PC-3 (cell line): ENCODE data around the gene SCN8A.

Experiments
- EZH2 ChIP-seq: fragments of 300-600 bp; sonication (generic); IDR thresholded peaks from one replicate; pipeline ENCODE4 v1.6.1; 2017; ENCODE audit warnings: antibody characterized with exemption, mild to moderate bottlenecking, low read length; ENCODE audit not compliant: unreplicated experiment
- TF ChIP-seq, protein P1 (sequence below): fragments of 300-600 bp; sonication (generic); conservative IDR thresholded peaks from 2 replicates; pipeline ENCODE4 v1.5.1; 2017; ENCODE audit warnings: antibody characterized with exemption, low read depth, mild to moderate bottlenecking, low read length

DNA sequence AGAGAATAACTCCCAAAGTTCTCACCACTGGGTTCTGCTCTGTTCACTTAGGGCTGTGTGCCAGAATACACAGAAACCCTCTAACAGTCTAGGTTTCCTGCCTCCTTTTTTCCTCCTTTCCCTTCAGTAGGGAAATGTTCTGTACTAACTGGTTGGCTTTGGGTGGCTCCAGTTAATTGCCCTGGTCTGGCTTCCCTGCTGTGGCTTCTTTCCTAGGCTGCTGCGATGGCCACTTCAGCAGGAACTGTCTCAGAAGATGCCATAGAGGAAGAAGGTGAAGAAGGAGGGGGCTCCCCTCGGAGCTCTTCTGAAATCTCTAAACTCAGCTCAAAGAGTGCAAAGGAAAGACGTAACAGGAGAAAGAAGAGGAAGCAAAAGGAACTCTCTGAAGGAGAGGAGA is 115.2 kb downstream of the SCN8A start:
- TF ChIP-seq, protein P1, sequence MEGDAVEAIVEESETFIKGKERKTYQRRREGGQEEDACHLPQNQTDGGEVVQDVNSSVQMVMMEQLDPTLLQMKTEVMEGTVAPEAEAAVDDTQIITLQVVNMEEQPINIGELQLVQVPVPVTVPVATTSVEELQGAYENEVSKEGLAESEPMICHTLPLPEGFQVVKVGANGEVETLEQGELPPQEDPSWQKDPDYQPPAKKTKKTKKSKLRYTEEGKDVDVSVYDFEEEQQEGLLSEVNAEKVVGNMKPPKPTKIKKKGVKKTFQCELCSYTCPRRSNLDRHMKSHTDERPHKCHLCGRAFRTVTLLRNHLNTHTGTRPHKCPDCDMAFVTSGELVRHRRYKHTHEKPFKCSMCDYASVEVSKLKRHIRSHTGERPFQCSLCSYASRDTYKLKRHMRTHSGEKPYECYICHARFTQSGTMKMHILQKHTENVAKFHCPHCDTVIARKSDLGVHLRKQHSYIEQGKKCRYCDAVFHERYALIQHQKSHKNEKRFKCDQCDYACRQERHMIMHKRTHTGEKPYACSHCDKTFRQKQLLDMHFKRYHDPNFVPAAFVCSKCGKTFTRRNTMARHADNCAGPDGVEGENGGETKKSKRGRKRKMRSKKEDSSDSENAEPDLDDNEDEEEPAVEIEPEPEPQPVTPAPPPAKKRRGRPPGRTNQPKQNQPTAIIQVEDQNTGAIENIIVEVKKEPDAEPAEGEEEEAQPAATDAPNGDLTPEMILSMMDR: no peak
- no peak for TF ChIP-seq EZH2
